M059J (cell line): ENCODE measurements around the gene AFG1L. TPM values are rescaled to one million over a fixed set of nuclear protein-coding genes. Genes with fewer than 3 reads are reported as not detected.
A peak's percentile ranks its signal among the peaks of the same experiment; 100 is the strongest.

ENCODE experiments used
- DNase-seq: peaks from one replicate; pipeline ENCODE4 v3.0.0-alpha.2; 2012; ENCODE audit warnings: low read depth
- total RNA-seq: library from RNA; depleted of rRNA; stranded (reverse); fragments of >200 nt; shearing (Covaris generic); gene quantifications from 2 replicates; pipeline ENCODE4 v1.2.3, GENCODE V29; 2014

Gene AFG1L
- total RNA-seq, 1 experiment from 2014 or later = 8.9 TPM

GRCh38 chr6:108453601-108454185 lies 158.8 kb downstream of the AFG1L start:
- DNase-seq = peak; percentile 13

DNA sequence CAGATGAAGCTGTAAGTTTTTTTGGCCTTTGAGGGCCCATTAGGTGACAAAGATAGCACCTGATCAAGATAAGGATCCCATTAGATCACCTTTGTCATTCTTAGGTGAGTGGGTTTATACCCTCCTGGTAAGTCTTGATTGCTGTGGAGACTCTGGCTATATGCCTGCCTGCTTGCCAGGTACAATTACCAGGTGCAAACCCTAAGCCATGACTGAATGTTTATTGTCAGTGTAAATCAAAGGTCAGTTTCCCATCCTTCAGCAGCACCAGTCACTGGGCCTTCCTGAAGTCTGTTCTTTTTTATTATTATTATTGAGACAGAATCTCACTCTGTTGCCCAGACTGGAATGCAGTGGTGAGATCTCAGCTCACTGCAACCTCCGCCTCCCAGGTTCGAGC lies 159.5 kb downstream of the AFG1L start:
- no peak for DNase-seq

DNA sequence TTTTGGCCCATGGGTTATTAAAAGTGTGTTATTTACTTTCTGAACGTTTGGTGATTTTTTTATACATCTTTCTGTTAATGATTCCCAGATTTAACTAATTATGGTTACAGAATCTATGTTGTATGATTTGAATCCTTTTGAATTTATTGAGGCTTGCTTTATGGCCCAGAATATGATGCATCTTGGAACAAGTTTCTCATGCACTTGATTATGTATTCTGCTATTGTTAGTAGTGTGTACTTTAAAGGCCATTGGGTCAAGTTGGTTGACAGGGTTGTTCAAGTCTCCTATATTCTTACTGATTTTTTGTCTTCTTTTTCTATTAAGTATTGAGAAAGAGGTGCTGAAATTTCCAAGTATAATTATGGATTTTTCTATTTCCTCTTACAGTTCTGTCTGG lies 160.8 kb downstream of the AFG1L start:
- no peak for DNase-seq

DNA sequence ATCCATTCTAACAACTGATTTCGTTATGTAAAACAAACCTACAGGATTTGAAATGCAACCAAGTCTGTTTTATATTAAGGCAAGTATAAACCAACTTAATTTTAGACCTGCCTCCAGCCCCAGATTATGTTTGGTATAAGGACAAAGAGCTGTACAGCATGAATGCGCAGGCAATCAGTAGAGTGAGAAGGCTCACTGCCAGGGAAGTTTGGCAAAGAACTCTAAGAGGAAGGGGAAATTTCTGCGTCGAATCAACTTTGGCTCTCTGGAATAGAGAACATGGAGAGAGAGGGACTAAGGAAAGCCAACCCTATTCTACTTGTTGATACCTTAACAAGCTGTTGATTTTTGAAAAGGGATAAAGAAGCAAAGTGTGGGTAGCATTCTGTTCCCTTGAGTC lies 168.9 kb downstream of the AFG1L start:
- no peak for DNase-seq

- peak; percentile 4 for DNase-seq
Observed at GRCh38 chr6:108464418-108465097, 169.7 kb downstream of the AFG1L start.

DNA sequence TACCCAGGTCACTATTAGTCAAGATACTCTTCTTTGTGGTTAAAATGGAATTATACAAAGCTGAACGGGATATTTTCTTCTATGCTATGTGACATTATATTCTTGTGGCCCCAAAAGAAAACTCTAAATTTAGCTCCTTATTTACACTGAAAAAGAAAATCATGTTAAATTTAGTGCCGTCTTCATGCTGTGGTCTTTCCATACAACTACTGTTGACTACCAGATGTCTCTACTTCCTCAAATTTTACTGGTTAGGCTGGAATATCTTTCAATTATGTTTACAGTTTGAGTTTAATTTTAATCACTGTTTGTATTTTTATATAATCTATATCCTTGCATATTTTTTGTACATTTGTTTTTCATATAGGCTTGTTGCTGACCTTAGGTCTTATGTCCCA lies 170.2 kb downstream of the AFG1L start:
- no peak for DNase-seq

GRCh38 chr6:108468346-108468745 lies 173.5 kb downstream of the AFG1L start:
- no peak for DNase-seq

- no peak for DNase-seq
Observed at GRCh38 chr6:108469316-108469715, 174.5 kb downstream of the AFG1L start.

- no peak for DNase-seq
Observed at GRCh38 chr6:108473197-108473596, 178.3 kb downstream of the AFG1L start.

DNA sequence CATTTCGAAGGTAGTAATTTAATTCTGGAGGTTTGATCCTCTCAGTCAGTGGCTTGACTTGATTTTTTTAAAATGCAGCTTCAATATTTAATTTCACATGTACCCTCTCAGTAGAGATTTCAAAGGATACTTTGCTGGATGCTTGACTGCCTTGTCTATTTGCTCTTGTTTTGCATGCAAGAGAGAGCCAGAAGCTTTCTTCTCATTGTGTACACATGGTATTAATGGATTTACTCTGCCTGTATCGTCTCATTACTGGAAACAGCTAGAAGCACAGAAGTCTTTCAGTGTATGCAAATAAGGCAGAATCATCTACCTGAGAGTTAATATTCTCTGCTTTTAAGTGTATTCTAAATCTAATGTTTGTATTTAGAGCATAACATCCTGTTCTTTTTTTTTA lies 181.5 kb downstream of the AFG1L start:
- DNase-seq = no peak

DNA sequence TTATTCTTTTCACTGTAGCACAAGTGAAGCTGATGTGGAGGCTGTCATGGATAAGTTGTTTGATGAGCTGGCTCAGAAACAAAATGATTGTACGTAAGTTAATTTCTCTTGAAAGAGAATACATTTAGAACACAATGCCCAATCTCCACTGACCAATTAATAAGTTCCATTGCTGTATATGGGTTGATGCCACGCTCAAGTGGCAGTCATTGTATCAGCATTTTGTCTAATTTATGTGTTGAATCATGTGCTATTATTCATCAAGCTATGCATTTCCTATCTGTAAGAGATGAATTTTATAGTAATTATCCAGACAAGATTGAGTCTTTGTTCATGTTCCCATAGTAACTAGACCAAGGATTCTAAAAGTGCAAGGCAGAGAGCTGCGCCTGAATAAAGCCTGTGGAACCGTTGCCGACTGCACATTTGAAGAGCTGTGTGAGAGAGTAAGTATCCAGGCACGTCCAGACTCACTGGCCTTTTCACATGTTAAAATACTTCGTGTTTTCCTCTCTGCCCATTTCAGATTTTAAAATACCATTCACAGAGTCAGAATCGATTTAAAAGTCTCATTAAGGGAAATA lies 182.1 kb downstream of the AFG1L start:
- DNase-seq = no peak

DNA sequence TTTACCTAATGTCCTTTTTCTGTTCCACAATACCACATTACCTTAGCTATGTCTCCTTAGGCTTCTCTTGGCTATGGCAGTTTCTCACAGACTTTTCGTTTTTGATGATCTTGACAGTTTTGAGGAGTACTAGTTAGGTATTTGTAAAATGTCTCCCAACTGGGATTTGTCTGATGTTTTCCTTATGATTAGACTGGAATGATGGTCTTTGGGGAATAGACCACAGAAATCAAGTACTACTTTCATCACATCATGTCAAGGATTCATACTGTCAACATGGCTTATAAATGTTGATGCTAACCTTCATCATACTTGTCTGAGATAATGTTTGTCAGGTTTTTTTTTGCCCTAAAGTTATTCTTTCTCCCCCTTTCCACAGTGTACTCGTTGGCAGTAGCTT lies 187.7 kb downstream of the AFG1L start:
- no peak for DNase-seq

- DNase-seq = peak; percentile 19
Observed at GRCh38 chr6:108484016-108484415, 189.2 kb downstream of the AFG1L start.

DNA sequence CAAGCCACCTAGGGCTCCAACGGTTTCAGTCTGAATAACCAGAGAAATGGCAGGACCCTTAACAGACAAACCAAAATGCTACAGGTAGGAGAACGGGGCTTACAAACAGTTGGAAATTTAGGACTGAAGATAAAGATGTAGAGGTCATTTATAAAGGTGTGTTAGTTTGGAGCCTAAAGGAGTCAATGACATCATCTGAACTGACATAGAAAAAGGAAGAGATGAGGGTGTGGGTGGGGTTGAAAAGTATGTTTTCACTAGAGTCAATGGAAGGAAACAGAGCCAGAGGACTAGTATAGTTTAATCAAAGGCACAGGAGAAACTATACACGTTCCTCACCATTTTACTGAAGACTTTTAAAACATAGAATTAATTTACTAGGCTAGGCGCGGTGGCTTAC lies 194.8 kb downstream of the AFG1L start:
- DNase-seq = no peak

GRCh38 chr6:108492131-108492766 lies 197.4 kb downstream of the AFG1L start:
- DNase-seq = peak; percentile 61

DNA sequence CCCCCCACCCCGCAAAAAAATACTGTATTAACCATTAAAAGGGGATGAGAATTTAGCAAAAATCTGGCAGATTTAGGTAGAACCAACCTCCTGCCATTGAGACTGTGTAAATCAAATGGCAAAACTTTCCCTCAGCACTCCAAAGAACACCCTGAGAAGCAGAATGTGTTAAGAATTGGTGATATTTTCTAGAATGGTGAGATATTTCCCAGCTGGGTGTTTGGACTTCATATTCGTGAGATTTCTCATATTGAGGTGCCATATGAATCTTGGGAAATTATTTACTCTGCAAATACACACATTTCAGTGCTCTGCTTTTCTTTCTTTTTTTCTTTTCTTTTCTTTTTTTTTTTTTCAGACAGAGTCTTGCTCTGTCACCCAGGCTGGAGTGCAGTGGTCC lies 199.6 kb downstream of the AFG1L start:
- no peak for DNase-seq

DNA sequence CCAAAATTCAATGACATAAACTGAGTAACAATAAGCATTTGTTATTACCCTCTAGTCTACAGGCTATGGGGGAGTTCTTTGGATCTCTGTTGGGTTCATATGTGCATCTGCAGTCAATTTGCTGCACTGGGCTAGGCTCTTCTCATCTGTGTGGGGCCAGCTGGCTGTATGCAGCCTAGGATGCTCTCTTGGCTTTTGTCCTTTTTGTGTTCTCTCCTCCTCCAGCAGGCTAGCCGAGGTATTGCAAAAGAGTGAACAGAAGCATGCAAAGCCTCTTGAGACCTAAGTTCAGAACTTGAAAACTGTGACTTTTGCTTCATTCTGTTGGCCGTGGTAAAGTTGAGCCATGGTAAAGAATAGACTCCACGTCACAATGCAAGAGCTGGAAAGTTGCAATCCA lies 203.0 kb downstream of the AFG1L start:
- peak; percentile 59 for DNase-seq

DNA sequence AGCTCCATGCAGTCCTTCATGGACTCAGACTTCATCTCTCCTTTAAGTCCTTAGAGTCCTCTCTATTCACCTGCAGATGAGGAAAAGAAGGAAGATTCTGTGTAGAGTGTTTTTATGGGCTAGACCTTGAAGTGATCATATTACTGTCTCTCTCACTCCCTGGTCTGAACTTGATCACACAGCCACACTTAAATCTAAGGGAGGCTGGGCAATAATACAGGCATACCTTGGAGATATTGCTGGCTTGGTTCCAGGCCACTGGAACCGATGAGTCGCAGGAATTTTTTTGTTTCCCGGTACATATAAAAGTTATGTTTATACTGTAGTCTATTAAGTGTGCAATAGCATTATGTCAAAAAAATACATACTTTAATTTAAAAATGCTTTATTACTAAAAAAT lies 206.7 kb downstream of the AFG1L start:
- peak; percentile 76 for DNase-seq

- no peak for DNase-seq
Observed at GRCh38 chr6:108502832-108503231, 208.0 kb downstream of the AFG1L start.

GRCh38 chr6:108507316-108507715 lies 212.5 kb downstream of the AFG1L start:
- no peak for DNase-seq

DNA sequence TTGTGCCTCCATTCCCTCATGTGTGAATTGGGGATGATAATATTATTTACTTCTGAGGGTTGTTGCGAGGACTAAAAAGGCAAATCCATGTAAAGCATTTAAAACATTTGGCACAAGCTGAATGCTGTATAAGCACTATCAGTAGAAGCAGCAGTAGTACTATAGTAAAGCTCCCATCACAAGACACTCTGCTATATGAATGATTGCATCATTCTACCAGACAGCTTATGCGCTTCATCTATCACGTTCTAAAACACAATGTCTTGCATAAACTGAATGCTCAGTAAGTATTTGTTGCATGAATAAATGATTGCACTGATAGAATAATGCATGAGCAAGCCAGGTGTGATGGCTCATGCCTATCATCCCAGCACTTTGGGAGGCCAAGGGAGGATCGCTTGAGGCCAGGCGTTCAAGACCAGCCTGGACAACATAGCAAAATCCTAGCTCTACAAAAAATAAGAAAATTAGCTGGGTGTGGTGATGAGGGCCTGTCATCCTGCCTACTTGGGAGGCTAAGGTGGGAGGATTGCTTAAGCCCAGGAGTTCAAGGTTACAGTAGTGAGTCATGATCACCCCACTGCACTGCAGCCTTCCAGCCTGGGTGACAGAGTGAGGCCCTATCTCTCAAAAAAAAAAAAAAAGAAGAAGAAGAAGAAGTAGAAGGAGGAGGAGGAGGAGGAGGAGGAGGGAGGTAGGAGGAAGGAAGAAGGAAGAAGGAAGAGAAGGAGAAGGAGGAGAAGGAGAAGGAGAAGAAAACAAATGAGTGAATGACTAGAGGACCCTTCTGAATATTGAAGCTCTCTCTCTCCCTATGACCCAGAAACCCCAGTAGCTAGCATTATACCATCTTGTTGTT lies 215.8 kb downstream of the AFG1L start:
- DNase-seq = no peak
